Activated T-cell treated with anti-CD3 and anti-CD28 coated beads, Interleukin-2, amount 50 U/mL, for 24 hours (primary cell): ENCODE results near the gene ARHGAP33.
"Not testable (repeated sequence)": the region's sequence is repeated elsewhere in the genome, so short reads cannot be mapped to it uniquely, and the experiment has no call there.

Experiments
- DNase-seq: peaks from one replicate; pipeline ENCODE4 v3.0.0-alpha.2; 2020
- H3K27ac Mint-ChIP-seq: 2 replicates; pipeline ENCODE4 v1.8.0; 2020; ENCODE audit warnings: mild to moderate bottlenecking, mixed read lengths
- H3K27me3 Mint-ChIP-seq: 2 replicates; pipeline ENCODE4 v1.8.0; 2020; ENCODE audit warnings: mixed read lengths
- H3K36me3 Mint-ChIP-seq: 2 replicates; pipeline ENCODE4 v1.8.0; 2020; ENCODE audit warnings: low read depth, mixed read lengths
- H3K4me1 Mint-ChIP-seq: 2 replicates; pipeline ENCODE4 v1.8.0; 2020; ENCODE audit warnings: low read depth, mixed read lengths
- H3K4me3 Mint-ChIP-seq: 2 replicates; pipeline ENCODE4 v1.8.0; 2020; ENCODE audit warnings: mild to moderate bottlenecking, moderate library complexity, mixed read lengths
- H3K9me3 Mint-ChIP-seq: 2 replicates; pipeline ENCODE4 v1.8.0; 2020; ENCODE audit warnings: mixed read lengths

Gene ARHGAP33

DNA sequence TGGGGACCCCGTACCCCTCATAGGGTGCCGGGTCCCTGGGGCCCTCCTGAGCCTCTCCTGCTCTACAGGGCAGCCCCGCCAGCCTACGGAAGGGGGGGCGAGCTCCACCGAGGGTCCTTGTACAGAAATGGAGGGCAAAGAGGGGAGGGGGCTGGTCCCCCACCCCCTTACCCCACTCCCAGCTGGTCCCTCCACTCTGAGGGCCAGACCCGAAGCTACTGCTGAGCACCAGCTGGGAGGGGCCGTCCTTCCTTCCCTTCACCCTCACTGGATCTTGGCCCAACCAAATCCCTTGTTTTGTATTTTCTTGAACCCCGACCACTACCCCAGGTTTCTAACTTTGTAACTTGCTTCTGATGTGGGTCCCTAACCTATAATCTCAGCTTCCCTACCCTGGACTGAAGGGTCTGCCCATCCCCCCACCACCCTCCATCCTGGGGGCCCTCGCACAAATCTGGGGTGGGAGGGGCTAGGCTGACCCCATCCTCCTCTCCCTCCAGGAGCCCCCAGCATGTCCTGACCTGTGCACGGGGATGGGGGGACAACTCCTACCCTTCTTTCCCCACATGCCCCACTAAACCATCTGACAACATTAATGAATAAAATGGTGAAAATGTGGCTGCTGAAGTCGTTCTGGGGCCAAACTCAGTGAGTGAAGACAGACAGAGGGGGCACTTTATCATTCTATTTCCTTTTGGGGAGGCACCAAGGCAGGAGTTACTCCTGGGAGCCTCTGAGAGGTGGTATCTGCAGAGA, 13.0 kb downstream of the ARHGAP33 start:
- Mint-ChIP-seq H3K36me3 (peaks cover 2% of the 10 kb centered on the region), H3K4me1 (no peaks in the 10 kb centered on the region), H3K27ac (no peak overlapping the region), H3K4me3 (no peak overlapping the region), H3K9me3 (no peaks in the 10 kb centered on the region), H3K27me3 (no peaks in the 10 kb centered on the region)
- DNase-seq, result no peak

DNA sequence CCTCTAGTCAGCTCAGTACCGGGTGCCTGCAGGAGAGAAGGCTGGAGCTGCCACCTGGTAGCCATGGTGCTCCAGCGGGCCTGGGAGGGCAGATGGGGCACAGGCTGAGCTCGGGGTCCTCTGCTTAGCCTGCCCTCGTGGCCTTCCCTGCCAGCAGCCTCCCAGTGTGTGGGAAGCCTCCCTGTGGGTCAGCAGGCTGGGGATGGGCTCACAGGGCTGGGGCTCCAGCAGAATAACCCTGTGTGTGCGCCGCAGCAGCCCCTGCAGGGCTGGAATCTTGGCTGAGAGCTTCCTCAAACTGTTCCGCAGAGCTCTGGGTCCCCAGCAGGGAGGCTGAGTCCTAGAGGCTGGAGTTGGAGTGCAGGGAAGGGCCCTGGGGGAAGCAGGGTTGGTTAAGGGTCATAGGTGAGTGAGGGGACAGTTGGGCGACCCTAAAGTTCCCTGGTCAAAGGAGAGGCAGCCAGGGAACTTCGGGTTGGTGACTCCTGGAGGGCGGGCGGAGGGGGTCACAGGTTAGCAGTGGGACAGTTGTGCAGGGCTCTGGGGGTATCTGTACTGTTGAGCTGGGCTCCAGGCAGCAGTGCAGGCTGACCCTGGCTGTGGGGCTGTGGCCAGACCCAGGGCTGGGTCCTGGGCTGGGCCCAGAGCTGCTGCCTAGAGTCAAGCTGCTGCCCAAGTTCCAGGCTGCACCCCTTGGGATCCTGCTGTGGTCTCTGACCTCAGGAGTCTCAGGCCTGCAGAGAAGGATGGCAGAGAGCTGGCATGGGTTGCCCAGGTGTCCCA, 14.0 kb downstream of the ARHGAP33 start:
- Mint-ChIP-seq H3K4me3 (no peak overlapping the region), H3K36me3 (peaks cover 2% of the 10 kb centered on the region), H3K27me3 (peaks cover 4% of the 10 kb centered on the region), H3K27ac (no peak overlapping the region), H3K4me1 (no peaks in the 10 kb centered on the region), H3K9me3 (no peaks in the 10 kb centered on the region)
- no peak for DNase-seq

DNA sequence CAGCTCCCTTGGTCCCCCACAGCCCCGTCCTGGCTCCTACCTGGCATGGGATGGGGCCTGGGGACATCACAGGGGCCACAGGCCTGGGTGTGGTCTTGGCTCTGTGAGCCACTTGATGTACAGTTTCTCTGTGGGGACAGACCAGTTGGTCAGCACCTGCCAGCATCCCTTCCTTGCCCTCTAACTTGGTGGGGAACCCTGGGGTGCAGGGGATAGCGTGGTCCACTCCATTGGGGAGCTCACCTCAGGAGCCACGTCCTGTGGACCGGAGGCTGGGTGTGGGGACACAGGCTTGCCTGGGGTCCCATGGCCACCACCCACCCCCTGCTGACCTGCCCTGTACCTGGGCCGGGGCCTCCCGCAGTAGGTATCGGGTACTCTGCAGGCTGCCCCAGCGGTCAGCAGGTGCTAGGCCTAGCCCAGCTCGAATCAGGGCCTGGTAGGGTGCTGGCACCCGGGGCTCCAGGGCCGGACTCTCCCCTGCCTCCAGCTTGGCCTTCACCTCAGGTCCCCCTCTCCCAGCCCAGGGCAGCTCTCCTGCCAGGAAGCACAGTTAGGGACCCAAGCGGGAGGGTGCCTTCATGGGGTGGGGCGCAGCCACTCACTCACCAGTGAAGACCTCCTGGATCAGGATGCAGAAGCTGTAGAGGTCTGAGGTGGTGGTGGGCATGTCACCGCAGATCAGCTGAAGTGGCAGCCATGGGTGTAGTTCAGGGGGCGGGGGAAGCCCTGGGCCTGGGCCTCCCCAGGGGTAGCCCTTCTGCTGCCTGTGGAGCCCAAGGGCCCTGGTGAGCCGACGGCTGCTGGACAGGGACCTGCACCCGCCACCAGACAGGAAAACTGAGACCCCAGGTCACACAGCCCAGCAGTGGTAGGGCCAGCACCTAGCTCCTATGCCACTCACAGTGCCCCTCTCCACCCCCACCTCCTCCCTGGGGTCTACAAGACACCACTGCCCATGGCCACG, 14.9 kb downstream of the ARHGAP33 start:
- Mint-ChIP-seq H3K9me3 (no peaks in the 10 kb centered on the region), H3K27ac (no peak overlapping the region), H3K36me3 (peaks cover 2% of the 10 kb centered on the region), H3K27me3 (peaks cover 5% of the 10 kb centered on the region), H3K4me3 (no peak overlapping the region), H3K4me1 (no peaks in the 10 kb centered on the region)
- DNase-seq, result no peak

DNA sequence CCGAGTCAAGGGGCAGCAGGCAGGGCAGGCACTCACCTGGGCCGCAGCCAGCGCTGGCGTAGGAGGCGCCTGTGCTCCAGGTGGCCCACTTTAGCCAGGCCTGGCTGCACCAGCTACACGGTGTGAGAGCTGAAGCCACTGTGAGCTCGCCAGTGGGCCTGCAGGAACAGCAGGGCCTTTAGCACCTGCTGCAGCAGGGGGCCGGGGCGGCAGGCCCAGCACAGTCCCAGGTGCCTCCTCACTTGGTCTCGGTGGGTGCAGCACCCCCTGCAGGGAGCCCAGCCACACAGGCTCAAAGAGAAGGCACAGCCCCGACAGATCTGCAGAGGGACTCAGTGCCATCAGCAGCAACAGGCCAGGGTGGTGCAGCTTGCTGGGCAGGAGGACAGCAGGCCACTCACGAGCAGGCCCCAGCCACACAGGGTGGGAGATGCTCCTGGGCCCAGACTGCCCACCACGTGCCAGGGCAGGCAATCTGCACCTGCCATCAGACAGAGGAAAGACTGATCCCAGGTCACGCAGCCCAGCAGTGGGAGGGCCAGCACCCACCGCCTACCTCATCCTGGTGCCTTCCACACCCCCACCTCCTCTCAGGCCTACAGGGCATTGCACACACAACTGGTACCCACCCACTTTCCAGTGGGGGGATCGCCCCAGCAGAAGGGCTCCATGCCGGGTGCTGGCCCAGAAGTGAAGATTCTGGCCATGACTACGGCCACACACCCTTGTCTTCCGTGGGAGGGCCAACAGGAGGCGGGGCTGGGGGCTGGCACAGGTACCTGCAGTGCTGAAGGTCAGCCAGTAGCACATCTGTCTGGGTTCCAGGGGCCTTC, 15.8 kb downstream of the ARHGAP33 start:
- H3K27ac Mint-ChIP-seq, result no peak overlapping the region
- no peaks in the 10 kb centered on the region for H3K9me3 Mint-ChIP-seq
- H3K4me3 Mint-ChIP-seq, result no peak overlapping the region
- peaks cover under 1% of the 10 kb centered on the region for H3K36me3 Mint-ChIP-seq
- DNase-seq, result no peak
- H3K27me3 Mint-ChIP-seq, result peaks cover 14% of the 10 kb centered on the region
- H3K4me1 Mint-ChIP-seq, result no peaks in the 10 kb centered on the region

DNA sequence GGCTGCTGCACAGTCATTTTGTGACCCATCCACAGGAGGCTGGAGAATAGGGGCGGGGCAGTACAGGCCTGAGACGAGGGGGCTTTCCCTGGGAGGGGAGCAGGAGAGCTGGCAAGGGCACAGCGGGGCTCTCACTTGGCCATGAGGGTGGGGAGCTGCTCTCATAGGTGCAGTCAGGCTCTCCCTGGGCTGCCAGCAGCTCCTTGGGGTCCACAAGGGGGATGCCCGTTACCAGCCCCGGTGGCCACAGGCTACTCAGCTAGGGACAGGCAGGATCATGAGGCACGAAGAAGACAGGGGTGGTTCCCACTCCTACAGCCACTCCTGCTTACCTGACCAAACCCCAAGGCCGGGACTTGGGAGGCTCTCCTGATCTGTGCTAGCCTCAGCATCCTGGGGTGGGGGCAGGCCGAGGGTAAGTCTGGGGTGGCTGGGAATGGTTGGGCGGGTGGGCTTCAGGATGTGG, 16.5 kb downstream of the ARHGAP33 start:
- no peak overlapping the region for H3K4me3 Mint-ChIP-seq
- DNase-seq, result no peak
- H3K36me3 Mint-ChIP-seq, result no peaks in the 10 kb centered on the region
- no peaks in the 10 kb centered on the region for H3K9me3 Mint-ChIP-seq
- peaks cover 21% of the 10 kb centered on the region for H3K27me3 Mint-ChIP-seq
- no peak overlapping the region for H3K27ac Mint-ChIP-seq
- peaks cover 1% of the 10 kb centered on the region for H3K4me1 Mint-ChIP-seq

DNA sequence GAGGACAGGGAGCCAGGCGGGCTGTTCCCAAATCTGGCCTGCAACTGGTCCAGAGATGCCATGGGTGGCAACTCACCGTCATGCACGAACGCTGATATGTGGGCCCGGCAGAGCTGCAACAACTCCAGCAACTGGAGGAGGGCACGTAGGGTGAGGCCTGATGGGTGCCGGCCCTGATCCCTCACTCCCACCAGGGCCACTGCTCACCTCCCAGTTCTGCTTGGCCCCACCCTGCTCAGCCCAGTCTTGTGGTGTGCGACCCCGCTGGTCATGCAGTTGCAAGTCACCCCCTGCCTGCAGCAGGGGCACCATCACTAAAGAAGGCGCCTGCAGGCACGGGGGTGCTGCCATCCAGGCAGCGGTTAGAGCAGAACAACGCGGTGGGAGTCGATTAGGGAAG, 16.9 kb downstream of the ARHGAP33 start:
- no peak overlapping the region for H3K4me3 Mint-ChIP-seq
- no peaks in the 10 kb centered on the region for H3K9me3 Mint-ChIP-seq
- H3K27me3 Mint-ChIP-seq, result peaks cover 25% of the 10 kb centered on the region

DNA sequence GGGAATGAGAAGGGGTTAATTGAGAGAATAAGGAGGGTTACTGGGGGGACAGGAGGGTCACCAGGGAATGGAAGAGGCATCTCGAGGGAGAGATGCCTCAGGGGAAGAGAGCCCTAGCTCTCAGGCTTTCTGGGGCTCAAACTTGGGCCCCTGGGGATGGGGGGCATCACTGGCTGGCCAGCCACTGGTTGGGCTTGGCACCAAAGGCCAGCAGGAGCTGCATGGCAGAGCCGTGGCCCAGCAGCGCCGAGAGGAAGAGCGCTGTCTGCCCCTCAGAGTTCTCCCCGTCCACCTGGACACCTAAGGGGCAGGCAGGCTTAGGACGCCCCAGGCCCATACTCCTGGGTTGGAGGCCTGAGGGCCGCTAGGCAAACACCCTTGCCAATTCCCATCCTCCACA, 17.5 kb downstream of the ARHGAP33 start:
- H3K27me3 Mint-ChIP-seq, result peaks cover 31% of the 10 kb centered on the region
- no peak for DNase-seq
- no peaks in the 10 kb centered on the region for H3K36me3 Mint-ChIP-seq
- H3K4me1 Mint-ChIP-seq, result peaks cover 6% of the 10 kb centered on the region
- no peaks in the 10 kb centered on the region for H3K9me3 Mint-ChIP-seq
- H3K27ac Mint-ChIP-seq, result no peak overlapping the region
- H3K4me3 Mint-ChIP-seq, result no peak overlapping the region

More for the DNA sequence above, 16.9 kb downstream of the ARHGAP33 start:
- Mint-ChIP-seq H3K36me3 (no peaks in the 10 kb centered on the region), H3K4me1 (peaks cover 6% of the 10 kb centered on the region), H3K27ac (no peak overlapping the region)
- no peak for DNase-seq

DNA sequence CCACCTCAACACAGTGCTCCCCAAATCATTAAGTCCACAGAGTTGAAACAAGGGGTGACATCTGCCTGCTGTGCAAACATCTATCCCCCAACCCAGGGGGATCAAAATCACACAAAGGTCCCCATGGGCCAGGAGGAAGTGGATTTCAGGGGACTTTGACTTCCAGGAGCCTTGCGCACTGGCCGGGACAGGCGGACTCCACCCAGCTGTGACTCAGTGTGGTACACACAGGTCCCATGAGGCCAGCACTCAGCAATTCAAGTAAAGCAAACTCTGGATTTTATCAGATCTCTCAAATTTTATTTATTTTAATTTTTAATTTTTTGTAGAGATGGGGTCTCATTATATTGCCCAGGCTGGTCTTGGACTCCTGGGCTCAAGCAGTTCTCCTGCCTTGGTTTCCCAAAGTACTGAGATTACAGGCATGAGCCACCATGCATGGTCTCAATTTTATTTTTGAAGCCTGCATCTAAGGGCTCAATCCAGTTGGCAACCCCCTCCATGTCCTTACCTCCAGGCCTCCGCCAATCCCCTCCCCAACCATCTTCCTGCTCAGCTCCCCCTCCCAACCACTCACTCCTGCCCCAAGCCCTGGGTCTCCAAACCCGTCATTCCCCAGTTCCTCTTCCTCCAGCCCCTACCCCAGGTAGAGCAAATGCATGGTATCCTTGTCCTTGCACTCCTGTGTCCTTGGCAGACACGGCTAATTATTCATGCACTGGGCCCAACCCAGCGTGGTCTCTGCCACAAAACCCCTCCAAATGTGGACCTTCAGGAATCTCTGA, 18.2 kb downstream of the ARHGAP33 start:
- H3K9me3 Mint-ChIP-seq, result no peaks in the 10 kb centered on the region
- H3K36me3 Mint-ChIP-seq, result no peaks in the 10 kb centered on the region
- peaks cover 6% of the 10 kb centered on the region for H3K4me1 Mint-ChIP-seq
- DNase-seq, result no peak
- H3K27me3 Mint-ChIP-seq, result peaks cover 36% of the 10 kb centered on the region
- H3K27ac Mint-ChIP-seq, result no peak overlapping the region
- H3K4me3 Mint-ChIP-seq, result no peak overlapping the region

DNA sequence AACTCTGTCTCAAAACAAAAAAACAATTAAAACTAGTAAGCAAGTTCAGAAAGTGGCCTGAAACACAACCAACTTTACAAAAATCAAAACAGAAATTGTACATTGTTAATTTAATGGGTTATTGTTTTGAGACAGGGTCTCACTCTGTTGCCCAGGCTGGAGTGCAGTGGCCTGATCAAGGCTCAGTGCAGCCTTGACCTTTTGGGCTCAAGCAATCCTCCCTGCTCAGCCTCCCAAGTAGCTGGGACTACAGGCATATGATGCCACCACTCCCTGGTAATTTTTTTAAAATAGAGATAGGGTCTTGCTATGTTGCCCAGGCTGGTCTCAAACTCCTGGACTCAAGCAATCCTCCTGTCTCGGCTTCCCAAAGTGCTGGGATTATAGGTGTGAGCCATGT, 20.2 kb downstream of the ARHGAP33 start:
- not testable (repeated sequence) for DNase-seq, H3K4me1 Mint-ChIP-seq, H3K36me3 Mint-ChIP-seq, H3K4me3 Mint-ChIP-seq, H3K9me3 Mint-ChIP-seq, H3K27ac Mint-ChIP-seq
- peaks cover 39% of the 10 kb centered on the region for H3K27me3 Mint-ChIP-seq

DNA sequence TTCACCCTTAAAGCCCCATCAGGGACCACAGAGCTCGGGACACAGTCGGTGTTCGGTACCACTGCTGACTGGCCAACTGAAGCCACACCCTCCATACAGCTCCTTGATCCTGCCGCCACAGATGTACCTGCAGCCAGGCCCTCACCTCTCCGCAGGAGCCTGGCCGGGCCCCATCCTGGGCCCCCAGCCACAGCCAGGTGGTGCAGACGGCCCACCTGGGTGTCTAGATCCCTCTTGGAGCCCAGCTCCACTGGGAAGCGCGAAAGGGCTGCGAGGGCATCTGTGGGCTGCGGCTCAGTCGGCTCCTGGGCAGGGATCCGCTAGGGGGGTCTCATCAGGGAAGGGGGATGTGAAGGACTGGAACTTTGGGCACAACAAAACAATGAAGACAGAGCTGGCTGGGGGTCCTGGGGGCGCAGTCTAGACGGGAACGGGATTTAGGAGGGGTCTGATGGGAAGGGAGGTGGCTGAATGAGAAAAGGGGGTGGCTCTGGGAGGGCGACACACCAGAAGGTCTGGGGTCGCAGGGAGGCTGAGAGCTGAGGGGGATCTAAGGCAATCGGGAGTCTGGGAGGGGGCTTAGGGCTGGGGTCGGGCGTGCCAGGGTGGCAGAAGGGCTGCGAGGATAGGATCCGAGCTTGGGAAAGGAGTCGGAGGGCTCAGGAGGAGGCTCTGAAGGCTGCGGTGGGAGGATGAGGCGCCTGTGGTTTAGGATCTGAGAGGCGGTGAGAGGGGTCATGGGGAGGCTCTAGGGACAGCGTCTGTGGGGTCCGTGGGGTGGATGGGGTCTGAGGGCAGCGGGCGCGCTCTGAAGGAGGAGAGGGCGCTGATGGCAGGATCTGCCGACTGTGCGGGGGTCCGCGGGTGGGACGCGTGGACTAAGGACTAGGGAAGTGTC, 21.5 kb downstream of the ARHGAP33 start:
- peaks cover 42% of the 10 kb centered on the region for H3K27me3 Mint-ChIP-seq
- no peaks in the 10 kb centered on the region for H3K9me3 Mint-ChIP-seq
- H3K4me1 Mint-ChIP-seq, result peaks cover 6% of the 10 kb centered on the region
- no peak overlapping the region for H3K4me3 Mint-ChIP-seq
- H3K27ac Mint-ChIP-seq, result no peak overlapping the region
- no peaks in the 10 kb centered on the region for H3K36me3 Mint-ChIP-seq
- no peak for DNase-seq

DNA sequence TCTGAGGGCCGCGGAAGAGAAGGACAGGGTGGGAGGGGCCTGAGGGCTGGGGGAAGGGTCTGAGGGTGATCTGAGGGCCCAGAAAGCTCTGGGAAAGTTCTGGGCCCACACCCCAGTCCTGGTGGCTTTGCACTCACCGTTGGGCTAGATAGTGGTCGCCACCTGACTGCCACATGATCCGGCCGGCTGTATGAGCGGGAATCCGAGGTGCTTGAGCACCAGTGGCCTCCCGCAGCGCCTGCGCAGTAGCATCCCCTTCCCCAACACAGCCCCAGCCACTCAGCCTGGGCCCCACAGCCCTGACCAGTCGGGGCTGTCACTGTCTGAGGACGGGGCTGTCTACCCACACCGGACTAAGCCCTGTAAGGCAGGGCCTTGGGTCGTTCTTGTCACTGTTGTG, 22.3 kb downstream of the ARHGAP33 start:
- peak; percentile 45 for DNase-seq
- H3K27ac Mint-ChIP-seq, result no peak overlapping the region
- peaks cover 43% of the 10 kb centered on the region for H3K27me3 Mint-ChIP-seq
- H3K9me3 Mint-ChIP-seq, result no peaks in the 10 kb centered on the region
- H3K4me1 Mint-ChIP-seq, result peaks cover 6% of the 10 kb centered on the region
- H3K36me3 Mint-ChIP-seq, result no peaks in the 10 kb centered on the region
- H3K4me3 Mint-ChIP-seq, result no peak overlapping the region

DNA sequence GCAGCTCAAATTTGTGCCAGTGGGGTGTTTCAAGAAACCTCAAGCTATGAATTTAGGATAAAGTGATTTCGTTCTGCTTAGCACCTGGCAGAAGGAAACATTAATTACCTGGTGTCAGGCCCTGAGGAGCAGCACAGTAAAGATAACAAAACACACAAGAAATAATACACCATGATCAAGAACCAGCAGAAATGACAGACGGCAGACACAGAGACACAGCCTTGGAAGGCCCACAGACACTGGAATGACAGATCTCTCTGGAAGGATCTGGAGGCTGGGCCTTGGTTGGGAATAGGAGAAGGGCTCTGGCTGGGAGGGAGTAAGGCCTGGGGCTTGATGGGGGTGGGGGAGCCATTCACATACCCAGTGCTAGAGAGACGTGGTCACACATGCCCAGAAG, 26.5 kb downstream of the ARHGAP33 start:
- Mint-ChIP-seq H3K4me3 (no peak overlapping the region), H3K27me3 (peaks cover 23% of the 10 kb centered on the region)

More for the DNA sequence above, 26.5 kb downstream of the ARHGAP33 start:
- H3K4me1 Mint-ChIP-seq, result peaks cover 14% of the 10 kb centered on the region
- no peaks in the 10 kb centered on the region for H3K36me3 Mint-ChIP-seq
- no peak for DNase-seq
- H3K27ac Mint-ChIP-seq, result no peak overlapping the region
- no peaks in the 10 kb centered on the region for H3K9me3 Mint-ChIP-seq
